ENCODE data around the gene CMYA5.

DNA sequence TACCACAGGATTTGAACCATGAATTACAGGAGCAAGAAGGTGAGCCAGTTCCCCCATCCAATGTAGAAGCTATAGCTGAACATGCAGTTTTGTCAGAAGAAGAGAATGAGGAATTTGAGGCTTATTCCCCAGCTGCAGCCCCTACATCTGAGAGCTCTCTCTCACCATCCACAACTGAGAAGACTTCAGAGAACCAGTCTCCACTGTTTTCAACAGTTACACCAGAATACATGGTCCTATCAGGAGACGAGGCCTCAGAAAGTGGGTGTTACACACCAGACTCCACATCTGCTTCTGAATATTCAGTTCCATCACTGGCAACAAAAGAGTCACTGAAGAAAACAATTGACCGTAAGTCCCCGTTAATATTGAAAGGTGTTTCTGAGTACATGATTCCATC, 40.9 kb downstream of the CMYA5 start:
- TF ChIP-seq EZH2 (IDR thresholded peaks at IDR 0.05; ENCODE audit: borderline replicate concordance): no peak
- TF ChIP-seq CTCF (IDR thresholded peaks at IDR 0.05; ENCODE audit: poor library complexity): no peak
- no peak for TF ChIP-seq EZH2phosphoT487 (IDR thresholded peaks at IDR 0.05; ENCODE audit: low read depth, severe bottlenecking, unreplicated experiment)
